ENCODE measurements around the gene GPR183.

GPR183 gene

GRCh38 chr13:99312493-99312883 lies 5.3 kb upstream of the GPR183 start:
- no peak for DNase-seq (ENCODE audit: low read depth)

GRCh38 chr13:99311748-99312492 lies 4.7 kb upstream of the GPR183 start:
- DNase-seq (ENCODE audit: low read depth), result no peak

DNA sequence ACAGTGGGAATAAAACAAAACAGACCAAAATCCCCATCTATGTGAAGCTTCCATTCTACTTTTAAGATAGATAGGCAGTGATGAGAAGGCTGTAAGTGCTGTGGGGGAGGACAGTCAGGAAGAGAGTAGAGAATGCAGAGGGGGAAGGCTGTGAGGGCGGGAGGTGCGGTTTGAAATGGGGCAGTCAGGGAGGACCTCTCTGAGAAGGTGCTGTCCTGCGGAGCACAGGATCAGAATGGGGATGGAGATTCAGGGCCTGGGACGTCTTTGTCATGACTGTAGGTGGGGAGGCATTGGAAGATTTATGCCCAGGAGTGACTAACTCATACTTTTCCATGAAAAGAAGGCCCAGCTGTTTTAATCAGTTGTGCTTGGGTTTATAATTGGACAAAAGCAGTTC lies 3.9 kb upstream of the GPR183 start:
- no peak for DNase-seq (ENCODE audit: low read depth)

- no peak for DNase-seq (ENCODE audit: low read depth)
Measured at GRCh38 chr13:99310382-99311031, 3.3 kb upstream of the GPR183 start.

DNA sequence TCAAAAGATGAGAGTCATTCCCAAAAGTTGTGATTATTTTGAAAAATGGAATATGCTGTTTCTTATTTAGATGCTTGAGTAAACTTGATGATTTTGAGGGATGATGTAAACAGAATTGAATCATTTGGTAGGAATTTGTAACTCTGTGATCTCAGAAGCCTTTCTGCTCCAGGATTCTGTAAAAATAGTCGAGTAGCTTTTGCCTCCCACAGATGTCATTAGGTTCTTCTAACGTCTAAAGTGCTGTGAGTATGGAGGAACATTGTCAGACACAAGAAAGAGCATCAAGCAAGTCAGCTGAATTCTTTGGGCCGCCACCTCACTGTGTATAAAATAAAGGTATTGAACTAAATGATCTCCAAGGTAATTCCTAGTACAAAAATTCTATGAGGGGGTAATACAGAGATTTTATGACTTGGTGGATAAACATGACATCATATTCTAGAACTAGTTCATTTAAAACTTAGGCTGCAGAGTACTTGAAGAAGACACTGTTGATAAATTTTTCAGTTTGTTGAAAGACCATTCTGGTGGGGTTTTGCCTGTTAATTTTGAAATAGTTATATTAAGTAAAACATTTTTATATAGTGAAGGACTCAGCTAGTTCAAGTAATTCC lies 1.4 kb upstream of the GPR183 start:
- DNase-seq (ENCODE audit: low read depth), result no peak

DNA sequence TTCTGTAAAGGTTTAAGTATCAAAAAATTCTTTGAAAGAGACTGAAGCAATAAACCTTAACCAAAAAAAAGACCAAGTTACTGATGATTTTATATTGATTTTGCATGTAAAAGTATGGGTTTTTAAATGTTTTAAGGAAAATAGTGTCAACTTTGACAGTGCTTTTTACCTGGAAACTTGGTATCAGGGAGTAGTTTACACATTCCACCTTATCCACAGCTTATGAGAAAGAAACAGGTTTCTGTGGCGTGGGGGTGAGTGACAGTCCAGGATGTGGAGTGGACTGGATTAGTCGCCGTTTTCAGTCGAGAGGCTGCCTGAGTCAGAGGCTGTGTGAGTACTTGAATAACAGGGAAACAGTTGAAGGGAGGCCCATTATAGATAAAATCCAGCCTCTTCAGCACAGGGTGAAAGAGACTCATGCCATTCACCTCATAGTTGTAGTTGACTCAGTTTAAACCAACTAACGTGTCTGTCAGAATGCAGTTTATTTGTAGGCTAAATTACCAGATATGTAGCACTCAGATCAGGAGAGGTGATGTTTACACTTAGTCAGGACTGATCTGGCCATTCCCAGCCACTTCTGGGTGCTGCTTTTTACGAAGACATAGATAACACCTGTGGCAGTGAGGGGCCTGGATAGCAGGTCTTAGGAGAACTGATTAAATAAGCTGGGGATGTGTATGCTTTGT lies 595 bp upstream of the GPR183 start:
- DNase-seq (ENCODE audit: low read depth), result peak; percentile 56

DNA sequence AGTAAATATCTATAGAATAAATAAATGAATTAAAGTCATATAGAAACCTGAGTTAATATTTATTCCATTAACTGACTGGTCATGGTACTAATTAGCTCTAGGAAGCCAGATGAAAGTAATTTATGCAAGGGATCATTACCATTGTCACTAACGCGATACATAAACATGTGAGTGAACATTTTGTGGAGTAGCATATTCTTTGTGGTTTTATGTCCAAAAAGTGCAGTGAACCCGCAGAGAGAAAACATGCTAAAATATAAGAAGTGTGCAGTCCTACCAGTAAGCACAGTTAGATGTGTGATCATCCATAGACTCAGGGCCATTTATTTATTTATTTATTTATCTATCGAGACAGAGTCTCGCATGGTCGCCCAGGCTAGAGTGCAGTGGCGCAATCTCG lies 1.6 kb downstream of the GPR183 start:
- no peak for DNase-seq (ENCODE audit: low read depth)

GRCh38 chr13:99305158-99305557 lies 2.0 kb downstream of the GPR183 start:
- DNase-seq (ENCODE audit: low read depth), result no peak

GRCh38 chr13:99304541-99304940 lies 2.7 kb downstream of the GPR183 start:
- no peak for DNase-seq (ENCODE audit: low read depth)

DNA sequence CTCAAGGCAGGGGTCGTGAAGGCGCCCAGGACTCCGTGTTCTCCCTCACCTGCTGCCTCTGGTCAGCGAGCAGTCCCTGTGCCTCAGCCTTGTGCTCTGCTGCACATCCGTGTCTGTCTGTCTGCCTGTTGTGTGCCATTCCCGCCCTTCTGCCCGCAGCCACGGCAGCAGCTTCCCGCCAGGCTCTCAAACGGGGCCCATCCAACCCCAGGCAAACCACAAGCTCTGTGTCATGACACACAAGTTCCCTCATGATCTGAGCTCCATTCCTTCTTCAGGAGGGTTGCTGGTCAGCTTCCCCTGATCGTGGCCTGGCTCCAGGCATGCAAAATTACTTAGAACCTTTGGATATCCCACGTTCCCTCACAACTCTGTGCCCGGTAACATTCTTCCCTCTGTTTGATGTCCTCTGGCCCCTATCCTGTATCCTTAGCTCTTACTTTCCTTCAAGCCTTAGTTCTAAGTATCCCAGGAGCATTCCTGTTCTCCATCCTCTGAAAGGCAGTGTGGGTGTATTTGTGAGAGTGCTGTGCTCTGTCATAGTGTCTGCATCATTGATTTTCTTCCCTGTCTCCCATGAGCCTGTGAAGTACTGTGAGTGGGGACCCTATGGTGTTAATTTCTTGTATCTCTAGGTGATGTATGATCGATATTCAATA lies 3.2 kb downstream of the GPR183 start:
- no peak for DNase-seq (ENCODE audit: low read depth)

DNA sequence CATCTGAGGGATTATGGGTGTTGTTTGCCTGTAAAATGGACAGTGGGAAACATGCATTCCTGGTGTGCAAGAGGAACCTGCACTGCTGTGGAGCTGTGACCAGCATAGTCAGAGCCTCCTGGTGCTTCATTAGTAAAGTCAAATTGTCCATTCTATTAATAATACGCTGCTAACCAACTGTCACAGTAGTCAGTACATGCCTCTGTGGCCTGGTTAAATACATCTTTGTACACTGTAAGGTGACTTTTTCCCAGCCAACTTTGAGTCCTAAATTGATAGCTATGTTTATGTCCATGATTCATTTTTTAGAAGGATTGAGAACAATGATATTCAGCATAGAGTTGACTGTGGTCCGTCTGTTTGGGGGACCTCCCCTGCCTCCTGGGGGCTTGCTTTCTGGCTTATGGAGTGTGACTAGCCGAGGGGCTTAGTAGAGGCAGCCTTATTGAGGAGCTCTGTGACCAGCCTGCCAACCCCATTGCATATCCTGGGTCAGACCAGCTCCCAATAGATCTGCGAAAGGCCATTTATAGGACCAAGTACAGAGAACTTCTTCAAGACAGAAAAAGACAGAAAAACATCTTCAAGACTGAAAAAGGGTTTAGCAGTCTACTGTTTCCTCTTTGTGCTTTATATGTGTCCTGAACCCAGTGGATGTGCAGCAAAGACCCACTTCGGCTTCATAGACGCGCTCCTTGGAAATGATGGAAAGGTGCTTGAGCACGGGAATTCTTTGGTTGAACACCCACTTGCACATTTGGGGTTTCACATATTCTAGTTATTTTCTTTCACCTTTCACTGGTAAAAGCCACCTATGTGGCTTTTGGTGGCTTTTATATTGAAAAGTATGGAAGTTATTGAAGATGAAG lies 4.3 kb downstream of the GPR183 start:
- no peak for DNase-seq (ENCODE audit: low read depth)

DNA sequence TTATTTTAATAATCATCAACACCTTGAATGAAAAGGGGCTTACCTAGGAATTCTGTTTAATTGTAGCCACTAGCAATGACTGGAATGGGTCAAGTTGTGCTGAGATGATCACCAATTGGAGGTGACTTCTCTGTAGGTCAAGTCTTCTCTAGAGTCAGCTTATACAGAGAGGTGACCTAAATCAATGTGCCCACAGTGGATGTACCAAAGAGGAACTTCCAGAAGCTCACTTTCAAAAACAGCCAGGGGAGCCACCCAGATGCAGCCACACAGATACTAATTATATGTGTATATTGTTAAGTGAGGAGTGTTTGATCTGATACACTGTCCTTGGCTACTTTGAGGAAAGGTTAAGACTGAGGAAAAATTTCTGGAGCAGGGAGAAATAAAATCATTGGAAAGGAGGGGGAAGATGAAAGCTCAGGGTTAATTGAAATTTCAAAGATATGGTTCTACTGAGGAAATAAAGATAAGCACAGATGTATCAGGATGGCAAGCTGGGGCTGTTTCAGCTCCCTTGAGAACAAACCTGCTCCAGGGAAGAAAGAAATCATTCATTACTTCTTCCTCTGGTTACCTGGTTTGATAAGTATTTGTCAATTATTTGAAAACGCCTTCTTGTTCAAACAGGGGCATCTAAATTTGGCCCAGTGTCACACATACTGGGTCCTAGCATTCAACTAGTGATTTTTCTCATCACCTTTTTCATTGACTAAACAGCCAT lies 5.1 kb downstream of the GPR183 start:
- DNase-seq (ENCODE audit: low read depth), result no peak

DNA sequence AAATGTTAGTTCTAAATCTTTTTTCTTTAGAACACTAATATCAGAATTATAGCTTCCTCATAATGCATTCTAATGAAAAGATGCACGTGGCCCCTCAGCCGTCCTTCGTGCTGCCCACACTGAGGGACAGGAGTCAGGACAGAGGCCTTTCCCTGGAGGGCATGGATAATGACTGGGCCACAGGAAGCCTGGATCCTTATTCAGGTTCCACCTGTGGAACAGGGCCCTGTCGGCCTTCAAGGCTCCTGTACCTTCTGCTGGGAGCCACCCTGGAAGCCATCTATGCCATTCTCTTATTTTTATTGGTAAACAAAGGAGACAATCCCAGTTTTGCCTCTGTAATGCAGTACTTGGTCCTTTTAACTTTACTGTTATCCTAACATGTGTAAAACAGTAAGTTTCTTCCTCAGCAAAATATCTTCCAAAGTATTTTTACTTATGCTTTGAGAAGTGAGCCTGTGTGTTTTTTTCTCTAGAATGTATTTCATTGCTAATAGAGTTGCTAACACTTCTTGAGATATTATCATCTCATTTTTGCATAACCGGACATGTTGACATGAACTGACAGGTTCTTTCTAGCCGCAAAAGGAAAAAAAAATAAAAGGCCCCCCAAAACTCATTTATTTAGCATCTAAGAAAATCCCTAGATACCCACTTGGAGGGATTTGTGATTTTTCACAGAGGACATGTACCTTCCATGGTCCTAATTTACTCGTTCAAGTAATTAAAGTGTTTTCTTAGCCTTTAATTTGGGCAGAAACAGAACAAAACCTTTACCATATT lies 6.0 kb downstream of the GPR183 start:
- no peak for DNase-seq (ENCODE audit: low read depth)

GRCh38 chr13:99299920-99300341 lies 7.3 kb downstream of the GPR183 start:
- DNase-seq (ENCODE audit: low read depth), result no peak

GRCh38 chr13:99299256-99299919 lies 7.8 kb downstream of the GPR183 start:
- DNase-seq (ENCODE audit: low read depth), result no peak

DNA sequence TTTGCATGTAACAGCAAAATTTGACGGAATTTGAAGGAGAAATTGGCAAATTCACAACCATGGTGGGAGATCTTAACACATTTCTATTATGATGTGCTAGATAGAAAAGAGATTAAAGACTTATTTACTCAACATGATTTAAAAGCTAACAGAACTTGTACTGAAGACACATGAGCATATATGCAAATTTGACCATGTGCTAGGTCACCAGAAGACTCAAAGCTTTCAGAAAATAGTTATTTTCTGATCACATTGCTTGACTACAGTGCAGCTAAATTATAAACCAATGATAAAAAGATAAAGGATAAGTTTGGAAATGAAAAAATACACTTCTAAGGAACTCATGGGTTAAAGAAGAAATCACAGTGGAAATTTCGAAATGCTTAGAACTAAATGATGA lies 9.1 kb downstream of the GPR183 start:
- no peak for DNase-seq (ENCODE audit: low read depth)

- DNase-seq (ENCODE audit: low read depth), result no peak
Measured at GRCh38 chr13:99297331-99297730, 9.9 kb downstream of the GPR183 start.

DNA sequence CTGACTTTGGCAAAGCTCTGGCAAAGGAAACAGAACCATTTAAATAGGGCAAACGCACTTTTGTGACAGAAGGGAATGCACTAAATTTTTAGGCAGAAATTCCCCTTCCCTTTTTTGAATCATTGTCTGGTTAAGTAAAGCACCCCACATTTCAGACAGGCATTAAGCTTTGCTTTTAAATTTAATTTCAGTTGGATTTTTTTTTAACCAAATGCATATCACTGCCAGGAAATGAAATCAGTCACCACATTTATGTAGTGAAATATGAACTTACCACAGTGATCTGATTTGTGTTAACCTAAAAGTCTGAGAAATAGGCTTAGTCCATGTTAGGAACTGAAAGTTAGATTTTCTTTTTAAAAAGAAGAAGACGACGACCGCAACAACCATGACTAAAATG lies 10.8 kb downstream of the GPR183 start:
- DNase-seq (ENCODE audit: low read depth), result no peak

Data from stimulated activated CD4-positive, alpha-beta T cell treated with anti-CD3 and anti-CD28 coated beads, Interleukin-2, amount 100 ng/mL, for 4 hours (primary cell).